Vagina (tissue), 2 donors: ENCODE measurements around the gene FNDC10. TPM values are rescaled to one million over a fixed set of nuclear protein-coding genes. Genes with fewer than 3 reads are reported as not detected.

Source experiments
- DNase-seq, 2 donors: peaks; one replicate each; pipeline ENCODE4 v3.0.0-alpha.2; 2017; ENCODE audit errors: extremely low spot score in 2 of 2
- H3K27ac ChIP-seq: fragments of 200-600 bp; sonication (generic); one replicate; pipeline ENCODE4 v1.5.1; 2019
- H3K27me3 ChIP-seq: fragments of 200-600 bp; sonication (generic); one replicate; pipeline ENCODE4 v1.5.1; 2019
- H3K36me3 ChIP-seq, 2 donors: fragments of 200-600 bp; sonication (generic); one replicate each; pipeline ENCODE4 v1.5.1; 2017 to 2019
- H3K4me1 ChIP-seq: fragments of 200-600 bp; sonication (generic); one replicate; pipeline ENCODE4 v1.5.1; 2019
- H3K4me3 ChIP-seq, 2 donors: fragments of 200-600 bp; sonication (generic); 1 replicate in 1 of 2; 2 replicates in 1 of 2; pipeline ENCODE4 v1.5.1; 2016 to 2019
- H3K9me3 ChIP-seq: fragments of 200-600 bp; sonication (generic); one replicate; pipeline ENCODE4 v1.5.1; 2019
- CTCF ChIP-seq, 3 experiments: fragments of 450-650 bp in 2 of 3; fragments of 200-600 bp in 1 of 3; sonication (generic) in 1 of 3; IDR thresholded peaks; one replicate each; pipeline ENCODE4 v1.5.1; 2017 to 2019; ENCODE audit warnings: antibody characterized with exemption in 3 of 3, mild to moderate bottlenecking in 2 of 3, moderate library complexity in 2 of 3
- POLR2A ChIP-seq, 2 donors: fragments of 450-650 bp; IDR thresholded peaks; one replicate each; pipeline ENCODE4 v1.6.1; 2017; ENCODE audit warnings: antibody characterized with exemption in 2 of 2, mild to moderate bottlenecking in 2 of 2, moderate library complexity in 2 of 2
- POLR2AphosphoS5 ChIP-seq, 2 donors: sonication (generic); formaldehyde crosslinking; IDR thresholded peaks; one replicate each; pipeline ENCODE4 v1.9.0; 2017; ENCODE audit warnings: antibody characterized with exemption in 2 of 2, mild to moderate bottlenecking in 2 of 2, low read depth in 1 of 2; ENCODE audit not compliant: insufficient read depth in 1 of 2
- intact Hi-C: fragments of 100-400 bp; cut with DNase I; formaldehyde crosslinking; loops from one replicate; pipeline ENCODE4 v1.15.1; 2023
- total RNA-seq: library from RNA; depleted of rRNA; stranded (reverse); fragments of >200 nt; gene quantifications from one replicate; pipeline ENCODE4 v1.2.3, GENCODE V29; 2016

Gene FNDC10
- total RNA-seq, 1 donor from 2014 or later, result 6.1 TPM

- Histone ChIP-seq H3K9me3 (no peaks in the 10 kb centered on the region), H3K36me3 (no peaks in the 10 kb centered on the region), H3K4me1 (peaks cover 18% of the 10 kb centered on the region), H3K27ac (no peak overlapping the region), H3K27me3 (no peaks in the 10 kb centered on the region), H3K4me3 (no peak overlapping the region)
- intact Hi-C loops, result no loop called here
- TF ChIP-seq POLR2AphosphoS5 (IDR thresholded peaks at IDR 0.05; ENCODE audit: insufficient read depth in 1 of 2, low read depth in 1 of 2), result no peak
- TF ChIP-seq POLR2A (IDR thresholded peaks at IDR 0.05), result no peak
- no peak for TF ChIP-seq CTCF (IDR thresholded peaks at IDR 0.05)
- DNase-seq, result no peak
Measured at GRCh38 chr1:1609822-1610485, 10.0 kb upstream of the FNDC10 start.

GRCh38 chr1:1606232-1606631, 6.3 kb upstream of the FNDC10 start:
- Histone ChIP-seq H3K27me3 (no peaks in the 10 kb centered on the region), H3K9me3 (no peaks in the 10 kb centered on the region), H3K4me3 (no peak overlapping the region), H3K27ac (no peak overlapping the region), H3K4me1 (no peaks in the 10 kb centered on the region), H3K36me3 (no peaks in the 10 kb centered on the region)
- DNase-seq, result no peak
- TF ChIP-seq CTCF (IDR thresholded peaks at IDR 0.05) (no peak), POLR2A (IDR thresholded peaks at IDR 0.05) (no peak), POLR2AphosphoS5 (IDR thresholded peaks at IDR 0.05; ENCODE audit: insufficient read depth in 1 of 2, low read depth in 1 of 2) (no peak)
- intact Hi-C loops, result no loop called here

- Histone ChIP-seq H3K4me1 (no peaks in the 10 kb centered on the region), H3K9me3 (no peaks in the 10 kb centered on the region), H3K36me3 (no peaks in the 10 kb centered on the region), H3K27ac (no peak overlapping the region), H3K27me3 (no peaks in the 10 kb centered on the region), H3K4me3 (no peak overlapping the region)
- no peak for TF ChIP-seq CTCF (IDR thresholded peaks at IDR 0.05)
- no peak for TF ChIP-seq POLR2AphosphoS5 (IDR thresholded peaks at IDR 0.05; ENCODE audit: insufficient read depth in 1 of 2, low read depth in 1 of 2)
- intact Hi-C loops, result no loop called here
- no peak for DNase-seq
Measured at GRCh38 chr1:1605724-1606123, 5.8 kb upstream of the FNDC10 start.

GRCh38 chr1:1605034-1605591, 5.2 kb upstream of the FNDC10 start:
- H3K27me3 ChIP-seq, result no peaks in the 10 kb centered on the region
- no peak overlapping the region for H3K4me3 ChIP-seq
- no peaks in the 10 kb centered on the region for H3K36me3 ChIP-seq
- no peak overlapping the region for H3K27ac ChIP-seq
- H3K9me3 ChIP-seq, result no peaks in the 10 kb centered on the region
- intact Hi-C loops, result no loop called here
- H3K4me1 ChIP-seq, result peaks cover 4% of the 10 kb centered on the region
- no peak for TF ChIP-seq CTCF (IDR thresholded peaks at IDR 0.05)
- no peak for TF ChIP-seq POLR2AphosphoS5 (IDR thresholded peaks at IDR 0.05; ENCODE audit: insufficient read depth in 1 of 2, low read depth in 1 of 2)
- no peak for TF ChIP-seq POLR2A (IDR thresholded peaks at IDR 0.05)
- no peak for DNase-seq

GRCh38 chr1:1604374-1605033, 4.6 kb upstream of the FNDC10 start:
- Histone ChIP-seq H3K27ac (no peak overlapping the region), H3K27me3 (no peaks in the 10 kb centered on the region), H3K4me3 (no peak overlapping the region), H3K4me1 (peaks cover 4% of the 10 kb centered on the region), H3K36me3 (no peaks in the 10 kb centered on the region), H3K9me3 (no peaks in the 10 kb centered on the region)
- DNase-seq, result no peak
- TF ChIP-seq POLR2AphosphoS5 (IDR thresholded peaks at IDR 0.05; ENCODE audit: insufficient read depth in 1 of 2, low read depth in 1 of 2) (no peak), CTCF (IDR thresholded peaks at IDR 0.05) (no peak), POLR2A (IDR thresholded peaks at IDR 0.05) (no peak)
- intact Hi-C loops, result no loop called here
